Activated T-cell treated with anti-CD3 and anti-CD28 coated beads for 1 hour (primary cell): ENCODE data around the gene POU6F1.

Source experiments
- DNase-seq: peaks from one replicate; pipeline ENCODE4 v3.0.0-alpha.2; 2020; ENCODE audit warnings: low read depth

POU6F1 gene

GRCh38 chr12:51162217-51162616 lies 55.6 kb downstream of the POU6F1 start:
- DNase-seq = no peak

GRCh38 chr12:51160814-51161459 lies 56.9 kb downstream of the POU6F1 start:
- DNase-seq = no peak

GRCh38 chr12:51156245-51156765 lies 61.6 kb downstream of the POU6F1 start:
- DNase-seq = no peak

- DNase-seq = no peak
These were observed 64.9 kb downstream of the POU6F1 start for GRCh38 chr12:51152953-51153352.

- no peak for DNase-seq
These were observed 67.1 kb downstream of the POU6F1 start for GRCh38 chr12:51150777-51151176.

GRCh38 chr12:51147309-51147708 lies 70.6 kb downstream of the POU6F1 start:
- no peak for DNase-seq

- no peak for DNase-seq
These were observed 78.5 kb downstream of the POU6F1 start for GRCh38 chr12:51139292-51139844.
